H9 (cell line): ENCODE measurements around the gene TMEM201. TPM values are rescaled to one million over a fixed set of nuclear protein-coding genes. Genes with fewer than 3 reads are reported as not detected.

ENCODE experiments used
- DNase-seq: peaks from one replicate; pipeline ENCODE4 v3.0.0-alpha.2; 2017
- H2AFZ ChIP-seq: one replicate; pipeline ENCODE4 v1.6.1; 2013; ENCODE audit warnings: mild to moderate bottlenecking, low read length, control low read depth, moderate library complexity
- H2AK5ac ChIP-seq: 2 replicates; pipeline ENCODE4 v1.6.1; 2013; ENCODE audit warnings: low read length, control low read depth, mixed read lengths; ENCODE audit not compliant: insufficient read length
- H2BK120ac ChIP-seq: one replicate; pipeline ENCODE4 v1.6.1; 2013; ENCODE audit warnings: low read depth, mild to moderate bottlenecking, low read length, control low read depth, inconsistent platforms; ENCODE audit not compliant: poor library complexity, severe bottlenecking
- H2BK12ac ChIP-seq: 2 replicates; pipeline ENCODE4 v1.6.1; 2013; ENCODE audit warnings: low read length, control low read depth, mixed read lengths, low read depth; ENCODE audit not compliant: insufficient read length
- H2BK15ac ChIP-seq: 2 replicates; pipeline ENCODE4 v1.6.1; 2013; ENCODE audit warnings: low read depth, low read length, control low read depth
- H2BK20ac ChIP-seq: one replicate; pipeline ENCODE4 v1.6.1; 2013; ENCODE audit warnings: low read depth, mild to moderate bottlenecking, low read length, control low read depth, inconsistent platforms; ENCODE audit not compliant: poor library complexity, severe bottlenecking
- H2BK5ac ChIP-seq: 2 replicates; pipeline ENCODE4 v1.6.1; 2013; ENCODE audit warnings: low read length, control low read depth, mixed read lengths; ENCODE audit not compliant: insufficient read length
- H3K14ac ChIP-seq: 2 replicates; pipeline ENCODE4 v1.6.1; 2013; ENCODE audit warnings: low read length, control low read depth; ENCODE audit not compliant: insufficient read depth
- H3K18ac ChIP-seq: 2 replicates; pipeline ENCODE4 v1.6.1; 2013; ENCODE audit warnings: low read depth, mild to moderate bottlenecking, mixed read lengths, low read length, control low read depth; ENCODE audit not compliant: insufficient read length
- H3K23ac ChIP-seq: 2 replicates; pipeline ENCODE4 v1.6.1; 2013; ENCODE audit warnings: low read length, control low read depth, mixed read lengths, low read depth; ENCODE audit not compliant: insufficient read length
- H3K23me2 ChIP-seq: 2 replicates; pipeline ENCODE4 v1.6.1; 2013; ENCODE audit warnings: low read depth, mild to moderate bottlenecking, mixed read lengths, low read length, control low read depth; ENCODE audit not compliant: insufficient read length, poor library complexity, severe bottlenecking
- H3K27ac ChIP-seq: 2 replicates; pipeline ENCODE4 v1.5.1; 2013; ENCODE audit warnings: low read length, control low read depth, mixed read lengths, low read depth; ENCODE audit not compliant: insufficient read length
- H3K27me3 ChIP-seq: 2 replicates; pipeline ENCODE4 v1.6.1; 2013; ENCODE audit warnings: low read length, control low read depth, inconsistent platforms; ENCODE audit not compliant: insufficient read depth
- H3K4ac ChIP-seq: 2 replicates; pipeline ENCODE4 v1.6.1; 2013; ENCODE audit warnings: low read depth, mild to moderate bottlenecking, control low read depth, inconsistent platforms, low read length, moderate library complexity
- H3K4me1 ChIP-seq: 2 replicates; pipeline ENCODE4 v1.6.1; 2013; ENCODE audit warnings: low read length, control low read depth, inconsistent platforms; ENCODE audit not compliant: insufficient read depth
- H3K4me2 ChIP-seq: 2 replicates; pipeline ENCODE4 v1.6.1; 2013; ENCODE audit warnings: low read length, control low read depth, mixed read lengths; ENCODE audit not compliant: insufficient read length, insufficient read depth
- H3K56ac ChIP-seq: 2 replicates; pipeline ENCODE4 v1.6.1; 2013; ENCODE audit warnings: low read depth, mild to moderate bottlenecking, mixed read lengths, low read length, control low read depth; ENCODE audit not compliant: insufficient read length
- H3K79me1 ChIP-seq: 2 replicates; pipeline ENCODE4 v1.6.1; 2013; ENCODE audit warnings: low read depth, mild to moderate bottlenecking, moderate library complexity, low read length, control low read depth, inconsistent platforms; ENCODE audit not compliant: insufficient read depth, poor library complexity, severe bottlenecking
- H3K79me2 ChIP-seq: 2 replicates; pipeline ENCODE4 v1.6.1; 2013; ENCODE audit warnings: low read length, control low read depth, inconsistent platforms; ENCODE audit not compliant: insufficient read depth
- H3K9ac ChIP-seq: 2 replicates; pipeline ENCODE4 v1.6.1; 2013; ENCODE audit warnings: low read length, control low read depth, mixed read lengths; ENCODE audit not compliant: insufficient read length; ENCODE audit errors: extremely low read depth
- H3K9me3 ChIP-seq: one replicate; pipeline ENCODE4 v1.6.1; 2013; ENCODE audit warnings: low read depth, low read length, inconsistent platforms; ENCODE audit not compliant: control insufficient read depth
- H3T11ph ChIP-seq: one replicate; pipeline ENCODE4 v1.6.1; 2013; ENCODE audit warnings: mild to moderate bottlenecking, low read length, control low read depth, inconsistent platforms
- H4K20me1 ChIP-seq: one replicate; pipeline ENCODE4 v1.6.1; 2013; ENCODE audit not compliant: control insufficient read depth, insufficient read length, insufficient read depth
- H4K5ac ChIP-seq: 2 replicates; pipeline ENCODE4 v1.6.1; 2013; ENCODE audit warnings: low read depth, mild to moderate bottlenecking, mixed read lengths, low read length, control low read depth; ENCODE audit not compliant: insufficient read length
- H4K8ac ChIP-seq: replicated peaks from 2 replicates; pipeline ENCODE4 v1.6.1; 2013; ENCODE audit warnings: low read length, control low read depth, mixed read lengths, low read depth; ENCODE audit not compliant: insufficient read length
- H4K91ac ChIP-seq: 2 replicates; pipeline ENCODE4 v1.6.1; 2013; ENCODE audit warnings: low read depth, mild to moderate bottlenecking, moderate library complexity, mixed read lengths, low read length, control low read depth; ENCODE audit not compliant: insufficient read length
- H3K27ac Mint-ChIP-seq, 3 experiments: 2 replicates in 2 of 3; 3 replicates in 1 of 3; pipeline ENCODE4 v1.8.0; 2020 to 2021; ENCODE audit warnings: mixed read lengths in 3 of 3, mild to moderate bottlenecking in 1 of 3, moderate library complexity in 1 of 3
- H3K27me3 Mint-ChIP-seq: 2 replicates; pipeline ENCODE4 v1.8.0; 2021; ENCODE audit warnings: low read depth, mild to moderate bottlenecking, moderate library complexity, mixed read lengths
- H3K36me3 Mint-ChIP-seq, 3 experiments: 2 replicates in 2 of 3; 3 replicates in 1 of 3; pipeline ENCODE4 v1.8.0; 2020 to 2021; ENCODE audit warnings: low read depth in 3 of 3, mixed read lengths in 3 of 3; ENCODE audit not compliant: insufficient read depth in 1 of 3
- H3K4me1 Mint-ChIP-seq, 2 experiments: 2 replicates each; pipeline ENCODE4 v1.8.0; 2020; ENCODE audit warnings: mixed read lengths in 2 of 2
- H3K4me3 Mint-ChIP-seq, 2 experiments: 2 replicates in 1 of 2; 3 replicates in 1 of 2; pipeline ENCODE4 v1.8.0; 2020 to 2021; ENCODE audit warnings: mild to moderate bottlenecking in 2 of 2, mixed read lengths in 2 of 2, moderate library complexity in 1 of 2
- H3K9me3 Mint-ChIP-seq, 2 experiments: 2 replicates in 1 of 2; 3 replicates in 1 of 2; pipeline ENCODE4 v1.8.0; 2020; ENCODE audit warnings: mild to moderate bottlenecking in 2 of 2, mixed read lengths in 2 of 2, moderate library complexity in 1 of 2
- WGBS: extraction: QIAGEN DNeasy Blood & Tissue Kit; methylation state at CpG from one replicate; pipeline ENCODE4 v1.1.7; 2013; ENCODE audit warnings: missing lambda C conversion rate, low lambda C conversion rate, mixed read lengths; ENCODE audit not compliant: insufficient read length; ENCODE audit errors: extremely low coverage; 5-methylcytosine and 5-hydroxymethylcytosine counted together
- total RNA-seq: library from RNA; stranded (reverse); gene quantifications from 2 replicates; pipeline ENCODE4 v1.2.1, GENCODE V29; 2021
- TF ChIP-seq, protein P1 (sequence below): fragments of 200-600 bp; sonication (generic); conservative IDR thresholded peaks from 3 replicates; pipeline ENCODE4 v1.8.0; 2021; ENCODE audit warnings: antibody characterized with exemption, mild to moderate bottlenecking

TMEM201 gene
- total RNA-seq, 1 experiment from 2014 or later = 31.0 TPM

DNA sequence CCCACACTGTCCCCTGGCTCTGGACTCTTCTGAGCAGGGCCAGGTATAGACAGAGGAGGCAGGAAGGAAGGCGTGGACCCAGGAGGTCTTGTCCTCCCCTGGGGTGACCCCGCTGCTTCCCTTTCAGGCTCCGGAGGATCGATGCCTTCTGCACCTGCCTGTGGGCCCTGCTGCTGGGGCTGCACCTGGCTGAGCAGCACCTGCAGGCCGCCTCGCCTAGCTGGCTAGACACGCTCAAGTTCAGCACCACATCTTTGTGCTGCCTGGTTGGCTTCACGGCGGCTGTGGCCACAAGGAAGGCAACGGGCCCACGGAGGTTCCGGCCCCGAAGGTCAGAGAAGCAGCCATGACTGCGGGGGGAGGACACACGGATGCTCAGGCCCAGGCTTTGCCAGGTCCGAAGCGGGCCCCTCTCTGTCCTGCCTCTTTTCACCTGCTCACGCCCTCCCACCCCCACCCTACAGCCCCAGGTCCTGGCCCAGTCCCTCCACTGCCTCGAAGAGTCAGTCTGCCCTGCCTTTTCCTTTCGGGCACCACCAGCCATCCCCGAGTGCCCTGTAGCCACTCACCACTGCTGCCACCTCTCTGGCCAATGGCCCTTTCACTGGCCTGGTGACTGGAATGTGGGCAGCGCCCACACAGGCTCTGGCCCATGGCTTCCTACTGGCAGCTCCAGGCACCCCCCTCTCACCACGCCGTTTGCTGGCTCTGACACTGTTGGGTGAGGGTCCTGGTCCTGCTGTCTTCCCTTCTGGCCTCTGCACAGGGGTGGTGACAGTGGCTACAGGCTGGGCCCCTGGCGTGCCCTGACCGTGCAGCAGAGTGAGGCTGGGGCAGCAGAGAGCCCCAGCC lies 13.5 kb downstream of the TMEM201 start:
- WGBS = no CpG with 5 or more reads among the region's 26 CpGs
- H3K4me3 Mint-ChIP-seq = no peak overlapping the region
- H3K4me1 Mint-ChIP-seq = no peaks in the 10 kb centered on the region
- TF ChIP-seq, protein P1, sequence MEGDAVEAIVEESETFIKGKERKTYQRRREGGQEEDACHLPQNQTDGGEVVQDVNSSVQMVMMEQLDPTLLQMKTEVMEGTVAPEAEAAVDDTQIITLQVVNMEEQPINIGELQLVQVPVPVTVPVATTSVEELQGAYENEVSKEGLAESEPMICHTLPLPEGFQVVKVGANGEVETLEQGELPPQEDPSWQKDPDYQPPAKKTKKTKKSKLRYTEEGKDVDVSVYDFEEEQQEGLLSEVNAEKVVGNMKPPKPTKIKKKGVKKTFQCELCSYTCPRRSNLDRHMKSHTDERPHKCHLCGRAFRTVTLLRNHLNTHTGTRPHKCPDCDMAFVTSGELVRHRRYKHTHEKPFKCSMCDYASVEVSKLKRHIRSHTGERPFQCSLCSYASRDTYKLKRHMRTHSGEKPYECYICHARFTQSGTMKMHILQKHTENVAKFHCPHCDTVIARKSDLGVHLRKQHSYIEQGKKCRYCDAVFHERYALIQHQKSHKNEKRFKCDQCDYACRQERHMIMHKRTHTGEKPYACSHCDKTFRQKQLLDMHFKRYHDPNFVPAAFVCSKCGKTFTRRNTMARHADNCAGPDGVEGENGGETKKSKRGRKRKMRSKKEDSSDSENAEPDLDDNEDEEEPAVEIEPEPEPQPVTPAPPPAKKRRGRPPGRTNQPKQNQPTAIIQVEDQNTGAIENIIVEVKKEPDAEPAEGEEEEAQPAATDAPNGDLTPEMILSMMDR = no peak
- no peak overlapping the region for H3T11ph ChIP-seq
- H2BK120ac ChIP-seq = no peak overlapping the region
- H3K36me3 Mint-ChIP-seq = peaks cover 9 to 45% (median 44%) of the 10 kb centered on the region in 3 experiments; a peak in 6 of 7 replicates
- H2BK15ac ChIP-seq = no peak overlapping the region
- no peak overlapping the region for H3K18ac ChIP-seq
- H4K5ac ChIP-seq = no peak overlapping the region
- H3K79me1 ChIP-seq = no peaks in the 10 kb centered on the region
- H2AK5ac ChIP-seq = no peak overlapping the region
- no peak overlapping the region for H2BK5ac ChIP-seq
- H3K27ac Mint-ChIP-seq = no peak overlapping the region
- no peaks in the 10 kb centered on the region for H3K23me2 ChIP-seq
- no peaks in the 10 kb centered on the region for H3K27me3 ChIP-seq
- no peak overlapping the region for H3K23ac ChIP-seq
- H2BK12ac ChIP-seq = no peak overlapping the region
- H3K9me3 ChIP-seq = no peaks in the 10 kb centered on the region
- H3K4ac ChIP-seq = no peak overlapping the region
- H3K9ac ChIP-seq = no peak overlapping the region
- no peaks in the 10 kb centered on the region for H3K4me1 ChIP-seq
- no peaks in the 10 kb centered on the region for H4K20me1 ChIP-seq
- H3K79me2 ChIP-seq = no peaks in the 10 kb centered on the region
- no peak overlapping the region for H4K91ac ChIP-seq
- no peak overlapping the region for H2BK20ac ChIP-seq
- H3K9me3 Mint-ChIP-seq = no peaks in the 10 kb centered on the region
- no peak overlapping the region for H3K14ac ChIP-seq
- no peak for DNase-seq
- no peak overlapping the region for H4K8ac ChIP-seq
- H2AFZ ChIP-seq = no peak overlapping the region
- no peak overlapping the region for H3K4me2 ChIP-seq
- H3K27ac ChIP-seq = no peak overlapping the region
- H3K27me3 Mint-ChIP-seq = no peaks in the 10 kb centered on the region
- no peak overlapping the region for H3K56ac ChIP-seq
